HepG2 (cell line): ENCODE data around the gene PPP1R14D. TPM values are rescaled to one million over a fixed set of nuclear protein-coding genes. Genes with fewer than 3 reads are reported as not detected.

ENCODE experiments used
- CREM ChIP-seq, 2 experiments: sonication (generic) in 1 of 2; formaldehyde crosslinking in 1 of 2; IDR thresholded peaks; 2 replicates each; pipeline versions ENCODE4 v1.4.0 to v1.6.1; 2016 to 2020; ENCODE audit warnings: antibody characterized with exemption in 1 of 2, mild to moderate bottlenecking in 1 of 2, missing genetic modification reagents in 1 of 2
- EHMT2 ChIP-seq: fragments of 200-600 bp; sonication (generic); IDR thresholded peaks from 2 replicates; pipeline ENCODE4 v1.7.0; 2017; ENCODE audit warnings: antibody characterized with exemption, low read depth, low read length, borderline replicate concordance
- JARID2 ChIP-seq: sonication (generic); formaldehyde crosslinking; IDR thresholded peaks from 2 replicates; pipeline ENCODE4 v1.8.1; 2023; ENCODE audit warnings: missing genetic modification reagents, inconsistent platforms; ENCODE audit not compliant: insufficient replicate concordance
- MYC ChIP-seq: sonication (generic); formaldehyde crosslinking; IDR thresholded peaks from 2 replicates; pipeline ENCODE4 v1.9.0; 2021; ENCODE audit warnings: missing genetic modification reagents, borderline replicate concordance
- NFE2L1 ChIP-seq: sonication (generic); formaldehyde crosslinking; IDR thresholded peaks from 2 replicates; pipeline ENCODE4 v1.4.0; 2020; ENCODE audit warnings: missing genetic modification reagents, mild to moderate bottlenecking, borderline replicate concordance
- RFXAP ChIP-seq: sonication (generic); formaldehyde crosslinking; IDR thresholded peaks from 2 replicates; pipeline ENCODE4 v1.4.0; 2020; ENCODE audit warnings: missing genetic modification reagents, borderline replicate concordance
- TCF12 ChIP-seq, 2 experiments: fragments of 450-650 bp in 1 of 2; sonication (generic) in 1 of 2; formaldehyde crosslinking in 1 of 2; IDR thresholded peaks; 2 replicates each; pipeline versions ENCODE4 v1.6.1 to v1.8.0; 2017 to 2022; ENCODE audit warnings: antibody characterized with exemption in 1 of 2, mild to moderate bottlenecking in 1 of 2, missing genetic modification reagents in 1 of 2, moderate library complexity in 1 of 2
- TCF7 ChIP-seq: sonication (generic); IDR thresholded peaks from 2 replicates; pipeline ENCODE4 v1.6.1; 2016; ENCODE audit warnings: antibody characterized with exemption, low read depth
- ZFY ChIP-seq: sonication (generic); formaldehyde crosslinking; IDR thresholded peaks from 2 replicates; pipeline ENCODE4 v1.4.0; 2020; ENCODE audit warnings: missing genetic modification reagents
- ZNF44 ChIP-seq: sonication (generic); formaldehyde crosslinking; IDR thresholded peaks from 2 replicates; pipeline ENCODE4 v1.5.1; 2020; ENCODE audit warnings: mild to moderate bottlenecking, missing genetic modification reagents
- ZNF577 ChIP-seq: sonication (generic); formaldehyde crosslinking; IDR thresholded peaks from 2 replicates; pipeline ENCODE4 v1.4.0; 2020; ENCODE audit warnings: mild to moderate bottlenecking, low read depth, missing genetic modification reagents, borderline replicate concordance
- ZNF747 ChIP-seq: sonication (generic); formaldehyde crosslinking; IDR thresholded peaks from 2 replicates; pipeline ENCODE4 v1.8.1; 2023; ENCODE audit warnings: missing genetic modification reagents, mild to moderate bottlenecking, borderline replicate concordance
- polyA plus RNA-seq, 8 experiments: library from polyadenylated mRNA; depleted of rRNA in 3 of 8; stranded (reverse) in 7 of 8; unstranded in 1 of 8; fragments of >200 nt; fragmentation: Illumina TruSeq in 4 of 8; extraction: Trizol in 4 of 8; gene quantifications; 2 replicates each; pipeline versions ENCODE4 v1.2.1 to v1.2.3, GENCODE V29; 2011 to 2016; ENCODE audit warnings: low read depth in 4 of 8, missing spikeins in 1 of 8, mixed read lengths in 1 of 8; ENCODE audit not compliant: insufficient read depth in 1 of 8
- total RNA-seq, 5 experiments: library from RNA; depleted of rRNA; stranded (reverse); fragments of >200 nt; fragmentation: Illumina TruSeq; extraction: Trizol; gene quantifications; 2 replicates each; pipeline ENCODE4 v1.2.3, GENCODE V29; 2016; ENCODE audit warnings: low read depth in 1 of 5
- TF ChIP-seq, protein P1 (sequence below): sonication (generic); formaldehyde crosslinking; conservative IDR thresholded peaks from 2 replicates; pipeline ENCODE4 v1.8.0; 2022; ENCODE audit warnings: mild to moderate bottlenecking, moderate library complexity, missing genetic modification reagents
- TF ChIP-seq, protein P2 (sequence below): sonication (generic); formaldehyde crosslinking; IDR thresholded peaks from 2 replicates; pipeline ENCODE4 v1.5.1; 2020; ENCODE audit warnings: mild to moderate bottlenecking, missing genetic modification reagents, borderline replicate concordance
- TF ChIP-seq, protein P3 (sequence below): sonication (generic); formaldehyde crosslinking; IDR thresholded peaks from 2 replicates; pipeline ENCODE4 v1.9.0; 2021; ENCODE audit warnings: missing genetic modification reagents, mild to moderate bottlenecking, borderline replicate concordance
- TF ChIP-seq, protein P4 (sequence below): sonication (generic); formaldehyde crosslinking; IDR thresholded peaks from 2 replicates; pipeline ENCODE4 v1.8.0; 2022; ENCODE audit warnings: mild to moderate bottlenecking, missing genetic modification reagents, borderline replicate concordance

Gene PPP1R14D
- total and polyA plus RNA-seq, 2 of the 13 experiments (the other 11 are each of a cell fraction or from before 2014, with no cell fraction given): 0.53 to 0.55 TPM

DNA sequence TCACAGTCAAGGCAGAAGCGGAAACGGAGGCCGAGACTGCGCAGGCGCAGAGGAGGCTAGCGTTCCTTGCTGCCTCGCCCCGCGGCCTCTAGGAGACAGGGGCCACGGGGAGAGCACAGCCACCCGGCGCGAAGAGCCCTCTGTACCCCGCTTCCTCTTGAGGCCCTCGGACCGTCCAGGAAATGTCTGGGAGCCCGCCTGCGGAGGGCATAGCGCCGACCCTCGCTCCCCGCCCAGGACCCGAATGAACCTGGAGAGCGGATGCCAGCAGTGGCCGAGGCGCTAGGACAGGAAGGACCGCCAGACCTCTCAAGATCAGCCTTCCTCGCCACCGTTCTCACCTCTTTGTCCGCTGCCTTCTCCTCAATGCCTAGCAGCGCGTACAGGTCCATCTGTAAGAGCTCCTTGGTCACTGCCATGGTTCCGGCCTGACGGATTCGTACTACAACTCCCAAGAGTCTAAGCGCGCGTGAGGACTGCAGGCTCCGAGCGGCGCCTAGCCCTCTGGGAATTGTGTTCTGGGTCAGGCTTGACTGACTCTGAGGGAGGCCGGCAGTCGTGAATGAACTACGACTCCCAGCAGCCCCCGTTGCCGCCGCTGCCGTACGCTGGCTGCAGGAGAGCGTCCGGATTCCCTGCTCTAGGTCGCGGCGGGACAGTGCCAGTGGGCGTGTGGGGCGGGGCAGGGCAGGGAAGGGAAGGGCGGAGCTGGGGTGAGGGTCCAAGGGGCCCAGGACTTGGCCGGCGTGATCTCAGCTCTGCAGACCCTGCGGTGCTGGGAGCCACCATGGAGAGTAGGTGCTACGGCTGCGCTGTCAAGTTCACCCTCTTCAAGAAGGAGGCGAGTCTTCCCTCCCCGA, 21.2 kb downstream of the PPP1R14D start, which contains the start of the genes DNAJC17 and ZFYVE19 (continued):
- TF ChIP-seq, protein P1, sequence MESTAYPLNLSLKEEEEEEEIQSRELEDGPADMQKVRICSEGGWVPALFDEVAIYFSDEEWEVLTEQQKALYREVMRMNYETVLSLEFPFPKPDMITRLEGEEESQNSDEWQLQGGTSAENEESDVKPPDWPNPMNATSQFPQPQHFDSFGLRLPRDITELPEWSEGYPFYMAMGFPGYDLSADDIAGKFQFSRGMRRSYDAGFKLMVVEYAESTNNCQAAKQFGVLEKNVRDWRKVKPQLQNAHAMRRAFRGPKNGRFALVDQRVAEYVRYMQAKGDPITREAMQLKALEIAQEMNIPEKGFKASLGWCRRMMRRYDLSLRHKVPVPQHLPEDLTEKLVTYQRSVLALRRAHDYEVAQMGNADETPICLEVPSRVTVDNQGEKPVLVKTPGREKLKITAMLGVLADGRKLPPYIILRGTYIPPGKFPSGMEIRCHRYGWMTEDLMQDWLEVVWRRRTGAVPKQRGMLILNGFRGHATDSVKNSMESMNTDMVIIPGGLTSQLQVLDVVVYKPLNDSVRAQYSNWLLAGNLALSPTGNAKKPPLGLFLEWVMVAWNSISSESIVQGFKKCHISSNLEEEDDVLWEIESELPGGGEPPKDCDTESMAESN: peak; percentile 68
- TF ChIP-seq CREM (IDR thresholded peaks at IDR 0.05): peak; percentile 99
- no peak for TF ChIP-seq CREM (CRISPR knock-in tag; IDR thresholded peaks at IDR 0.05)
- no peak for TF ChIP-seq TCF12 (IDR thresholded peaks at IDR 0.05)
- TF ChIP-seq TCF12 (CRISPR knock-in tag; IDR thresholded peaks at IDR 0.05): no peak; the same call in 1 of the 2 replicates
- TF ChIP-seq EHMT2: no peak
- TF ChIP-seq, protein P2, sequence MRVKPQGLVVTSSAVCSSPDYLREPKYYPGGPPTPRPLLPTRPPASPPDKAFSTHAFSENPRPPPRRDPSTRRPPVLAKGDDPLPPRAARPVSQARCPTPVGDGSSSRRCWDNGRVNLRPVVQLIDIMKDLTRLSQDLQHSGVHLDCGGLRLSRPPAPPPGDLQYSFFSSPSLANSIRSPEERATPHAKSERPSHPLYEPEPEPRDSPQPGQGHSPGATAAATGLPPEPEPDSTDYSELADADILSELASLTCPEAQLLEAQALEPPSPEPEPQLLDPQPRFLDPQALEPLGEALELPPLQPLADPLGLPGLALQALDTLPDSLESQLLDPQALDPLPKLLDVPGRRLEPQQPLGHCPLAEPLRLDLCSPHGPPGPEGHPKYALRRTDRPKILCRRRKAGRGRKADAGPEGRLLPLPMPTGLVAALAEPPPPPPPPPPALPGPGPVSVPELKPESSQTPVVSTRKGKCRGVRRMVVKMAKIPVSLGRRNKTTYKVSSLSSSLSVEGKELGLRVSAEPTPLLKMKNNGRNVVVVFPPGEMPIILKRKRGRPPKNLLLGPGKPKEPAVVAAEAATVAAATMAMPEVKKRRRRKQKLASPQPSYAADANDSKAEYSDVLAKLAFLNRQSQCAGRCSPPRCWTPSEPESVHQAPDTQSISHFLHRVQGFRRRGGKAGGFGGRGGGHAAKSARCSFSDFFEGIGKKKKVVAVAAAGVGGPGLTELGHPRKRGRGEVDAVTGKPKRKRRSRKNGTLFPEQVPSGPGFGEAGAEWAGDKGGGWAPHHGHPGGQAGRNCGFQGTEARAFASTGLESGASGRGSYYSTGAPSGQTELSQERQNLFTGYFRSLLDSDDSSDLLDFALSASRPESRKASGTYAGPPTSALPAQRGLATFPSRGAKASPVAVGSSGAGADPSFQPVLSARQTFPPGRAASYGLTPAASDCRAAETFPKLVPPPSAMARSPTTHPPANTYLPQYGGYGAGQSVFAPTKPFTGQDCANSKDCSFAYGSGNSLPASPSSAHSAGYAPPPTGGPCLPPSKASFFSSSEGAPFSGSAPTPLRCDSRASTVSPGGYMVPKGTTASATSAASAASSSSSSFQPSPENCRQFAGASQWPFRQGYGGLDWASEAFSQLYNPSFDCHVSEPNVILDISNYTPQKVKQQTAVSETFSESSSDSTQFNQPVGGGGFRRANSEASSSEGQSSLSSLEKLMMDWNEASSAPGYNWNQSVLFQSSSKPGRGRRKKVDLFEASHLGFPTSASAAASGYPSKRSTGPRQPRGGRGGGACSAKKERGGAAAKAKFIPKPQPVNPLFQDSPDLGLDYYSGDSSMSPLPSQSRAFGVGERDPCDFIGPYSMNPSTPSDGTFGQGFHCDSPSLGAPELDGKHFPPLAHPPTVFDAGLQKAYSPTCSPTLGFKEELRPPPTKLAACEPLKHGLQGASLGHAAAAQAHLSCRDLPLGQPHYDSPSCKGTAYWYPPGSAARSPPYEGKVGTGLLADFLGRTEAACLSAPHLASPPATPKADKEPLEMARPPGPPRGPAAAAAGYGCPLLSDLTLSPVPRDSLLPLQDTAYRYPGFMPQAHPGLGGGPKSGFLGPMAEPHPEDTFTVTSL (CRISPR knock-in tag): no peak
- no peak for TF ChIP-seq ZNF577
- TF ChIP-seq, protein P3, sequence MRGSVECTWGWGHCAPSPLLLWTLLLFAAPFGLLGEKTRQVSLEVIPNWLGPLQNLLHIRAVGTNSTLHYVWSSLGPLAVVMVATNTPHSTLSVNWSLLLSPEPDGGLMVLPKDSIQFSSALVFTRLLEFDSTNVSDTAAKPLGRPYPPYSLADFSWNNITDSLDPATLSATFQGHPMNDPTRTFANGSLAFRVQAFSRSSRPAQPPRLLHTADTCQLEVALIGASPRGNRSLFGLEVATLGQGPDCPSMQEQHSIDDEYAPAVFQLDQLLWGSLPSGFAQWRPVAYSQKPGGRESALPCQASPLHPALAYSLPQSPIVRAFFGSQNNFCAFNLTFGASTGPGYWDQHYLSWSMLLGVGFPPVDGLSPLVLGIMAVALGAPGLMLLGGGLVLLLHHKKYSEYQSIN (CRISPR knock-in tag): no peak
- TF ChIP-seq TCF7: no peak; the same call in 1 of the 2 replicates
- TF ChIP-seq MYC: no peak; the same call in 1 of the 2 replicates
- TF ChIP-seq, protein P4, sequence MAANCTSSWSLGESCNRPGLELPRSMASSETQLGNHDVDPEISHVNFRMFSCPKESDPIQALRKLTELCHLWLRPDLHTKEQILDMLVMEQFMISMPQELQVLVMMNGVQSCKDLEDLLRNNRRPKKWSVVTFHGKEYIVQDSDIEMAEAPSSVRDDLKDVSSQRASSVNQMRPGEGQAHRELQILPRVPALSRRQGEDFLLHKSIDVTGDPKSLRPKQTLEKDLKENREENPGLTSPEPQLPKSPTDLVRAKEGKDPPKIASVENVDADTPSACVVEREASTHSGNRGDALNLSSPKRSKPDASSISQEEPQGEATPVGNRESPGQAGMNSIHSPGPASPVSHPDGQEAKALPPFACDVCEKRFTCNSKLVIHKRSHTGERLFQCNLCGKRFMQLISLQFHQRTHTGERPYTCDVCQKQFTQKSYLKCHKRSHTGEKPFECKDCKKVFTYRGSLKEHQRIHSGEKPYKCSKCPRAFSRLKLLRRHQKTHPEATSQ (CRISPR knock-in tag): no peak
- no peak for TF ChIP-seq JARID2 (CRISPR knock-in tag)
- peak; percentile 42; the same call in 1 of the 2 replicates for TF ChIP-seq ZNF44
- TF ChIP-seq ZFY (CRISPR knock-in tag): peak; percentile 97
- peak; percentile 36 for TF ChIP-seq RFXAP
- peak; percentile 53; the same call in 1 of the 2 replicates for TF ChIP-seq ZNF747 (CRISPR knock-in tag)
- TF ChIP-seq NFE2L1: 0 out of 2 replicates have a peak, but pooled peaks have one; percentile 28
